IPS DF 19.7 (cell line): ENCODE measurements around the gene GIMAP6.
"Not testable (repeated sequence)": the region's sequence is repeated elsewhere in the genome, so short reads cannot be mapped to it uniquely, and the experiment has no call there.

Experiments
- DNase-seq: peaks from one replicate; pipeline ENCODE4 v3.0.0-alpha.2; 2013; ENCODE audit warnings: low read depth, low spot score

Gene GIMAP6

DNA sequence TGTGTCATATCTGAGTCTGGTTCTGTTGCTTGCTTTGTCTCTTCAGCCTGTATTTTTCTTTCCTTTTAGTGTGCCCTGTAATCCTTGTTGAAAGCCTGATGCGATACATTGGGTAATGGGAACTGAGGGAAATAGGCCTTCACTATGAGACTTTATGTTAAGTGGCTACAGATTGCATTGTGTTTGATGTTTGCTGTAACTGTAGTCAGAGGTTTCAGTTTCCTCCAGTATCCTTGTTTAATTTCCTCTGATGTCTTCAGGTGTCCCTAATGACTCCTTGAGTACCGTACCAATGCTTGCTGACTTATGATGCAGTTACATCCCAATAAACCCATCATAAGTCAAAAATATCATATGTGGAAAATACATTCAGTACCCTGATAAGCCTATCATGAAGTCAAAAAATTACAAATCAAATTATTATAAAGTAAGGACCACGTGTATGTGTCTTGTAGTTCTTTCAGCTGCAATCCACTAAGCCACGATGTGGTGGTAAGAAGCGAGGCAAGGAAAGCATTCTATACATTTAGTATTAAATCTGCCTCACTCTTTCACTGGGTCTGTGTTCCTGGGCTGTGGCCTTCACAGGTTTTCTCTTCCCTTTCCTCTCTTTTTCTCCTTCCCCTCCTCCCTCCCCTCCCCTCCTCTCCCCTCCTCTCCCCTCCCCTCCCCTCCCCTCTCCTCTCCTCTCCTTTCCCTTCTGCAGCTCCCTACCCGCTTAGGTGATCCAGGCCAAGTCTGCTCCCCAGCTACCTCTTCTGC lies 13.3 kb upstream of the GIMAP6 start:
- no peak for DNase-seq

DNA sequence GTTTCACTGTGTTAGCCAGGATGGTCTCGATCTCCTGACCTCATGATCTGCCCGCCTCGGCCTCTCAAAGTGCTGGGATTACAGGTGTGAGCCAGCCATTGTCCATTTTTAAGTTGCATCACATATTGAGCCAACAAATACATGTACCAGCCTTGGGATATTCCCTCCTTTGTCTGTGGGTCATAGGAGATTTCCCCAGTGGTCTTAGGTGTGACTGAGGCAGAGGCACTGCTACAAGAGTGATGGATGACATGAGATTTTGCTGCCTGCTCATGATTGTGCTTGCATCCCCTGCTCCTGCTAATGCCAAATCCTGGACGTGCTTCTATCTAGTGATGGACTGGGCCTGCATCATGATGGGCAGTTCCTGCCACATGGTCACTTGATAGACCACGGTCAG lies 10.7 kb upstream of the GIMAP6 start:
- DNase-seq, result no peak

DNA sequence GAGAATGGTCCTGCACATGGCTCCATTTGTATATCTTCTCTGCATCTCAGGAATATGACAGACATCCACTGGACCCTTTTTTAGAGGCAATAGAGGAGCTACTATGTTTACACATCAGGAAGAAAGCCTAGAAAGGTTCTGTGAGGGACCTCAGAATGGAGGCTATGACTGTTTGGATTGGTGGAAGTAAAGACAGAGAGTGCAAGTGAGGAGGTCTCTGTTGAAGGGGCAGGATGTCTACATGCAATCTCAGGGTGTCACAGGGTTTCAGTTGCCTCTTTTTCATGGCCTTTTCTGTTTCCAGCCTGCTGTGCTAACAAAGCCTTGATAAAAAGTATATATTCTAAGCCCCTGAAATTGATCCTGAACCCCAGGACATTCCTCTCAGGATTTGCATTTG lies 9.7 kb upstream of the GIMAP6 start:
- DNase-seq, result no peak

DNA sequence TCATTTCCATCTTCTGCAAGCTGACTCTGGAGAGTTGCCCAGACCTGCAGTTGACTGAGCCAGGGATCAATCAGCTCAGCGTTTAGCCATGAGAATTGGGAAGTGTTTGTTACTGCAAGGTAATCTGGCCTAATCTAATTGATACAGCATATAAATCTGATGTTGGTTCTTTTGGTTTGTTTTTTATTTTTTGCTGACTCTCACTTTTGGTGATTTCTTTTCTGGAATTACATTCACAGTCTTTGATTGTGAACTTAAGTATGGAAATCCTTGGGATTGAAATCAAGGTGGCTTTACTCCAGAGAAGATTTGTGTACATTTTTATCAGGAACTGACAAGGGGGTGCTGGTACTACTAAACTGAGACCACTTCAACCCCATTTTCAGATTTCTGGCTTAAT lies 1.7 kb upstream of the GIMAP6 start:
- DNase-seq, result no peak

DNA sequence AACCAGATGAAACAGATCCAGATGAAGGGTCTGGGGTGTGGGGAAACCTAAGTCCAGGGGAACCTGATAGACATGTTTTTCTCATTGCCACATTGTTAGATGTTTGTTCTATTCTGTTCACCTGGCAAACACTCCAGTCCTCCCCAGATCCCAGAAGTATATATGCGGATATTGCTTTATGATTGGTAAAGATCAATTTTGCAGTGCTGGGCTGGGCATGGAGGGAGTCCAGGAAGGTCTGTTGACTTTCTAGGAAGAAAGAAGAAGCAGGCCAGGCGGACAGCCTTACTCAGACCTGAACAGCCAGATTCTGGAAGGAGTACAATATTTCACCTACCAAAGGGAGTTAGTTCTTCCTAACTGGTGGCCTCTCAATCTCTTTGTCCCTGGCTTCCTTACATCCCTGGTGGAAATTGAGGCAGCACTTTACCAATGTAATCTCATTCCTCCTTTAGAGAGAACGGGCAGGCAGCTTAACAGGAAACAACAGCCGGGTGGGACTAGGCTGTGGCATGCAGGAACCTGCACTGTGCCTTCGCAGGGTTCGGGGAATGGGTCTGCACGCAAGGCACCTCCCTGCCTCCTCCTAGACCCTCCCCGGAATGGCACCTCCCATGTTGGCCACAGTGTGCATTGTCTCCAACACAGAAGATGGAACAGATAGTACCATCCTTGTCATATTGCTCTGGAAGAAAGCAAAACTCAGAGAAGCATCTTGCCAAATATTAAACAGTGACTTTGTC lies 930 bp downstream of the GIMAP6 start:
- no peak for DNase-seq

DNA sequence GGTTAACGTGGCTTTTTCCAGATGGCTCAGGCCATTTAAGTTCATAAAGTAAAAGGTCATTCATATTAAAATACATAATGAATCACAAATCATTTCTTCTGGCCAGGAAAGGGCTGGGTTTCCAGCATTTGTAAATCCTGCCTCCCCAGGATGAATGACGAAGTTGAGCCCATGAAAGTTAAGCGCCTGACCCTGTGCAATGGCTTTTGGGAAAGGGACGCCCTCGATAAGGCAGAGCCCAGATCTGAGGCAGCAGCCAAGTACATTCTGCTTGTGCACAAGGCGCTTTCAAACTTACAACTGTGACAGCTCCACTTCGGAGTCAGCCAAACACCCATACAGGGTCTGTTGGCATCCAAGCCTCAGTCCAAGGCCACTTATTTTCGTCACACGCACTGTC lies 2.8 kb downstream of the GIMAP6 start:
- no peak for DNase-seq

DNA sequence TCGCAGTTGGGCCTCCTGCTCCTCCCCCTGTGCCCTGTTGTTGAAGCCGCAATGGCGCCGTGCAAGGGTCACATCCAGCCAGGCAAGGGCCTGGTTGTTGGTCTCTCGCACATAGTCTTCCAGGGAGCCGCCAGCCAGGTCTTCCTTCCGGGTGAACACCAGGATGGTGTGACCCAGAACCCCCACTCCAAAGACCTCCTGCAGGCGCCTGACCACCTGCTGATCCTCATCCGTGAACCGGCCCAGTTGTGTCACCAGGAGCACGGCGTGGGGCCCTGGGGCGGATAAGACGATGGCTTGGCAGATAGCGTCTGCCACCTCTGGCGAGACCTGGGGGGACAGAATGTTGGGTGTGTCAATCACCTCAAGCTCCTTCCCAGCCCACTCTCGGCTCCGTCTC lies 4.2 kb downstream of the GIMAP6 start:
- DNase-seq, result no peak

DNA sequence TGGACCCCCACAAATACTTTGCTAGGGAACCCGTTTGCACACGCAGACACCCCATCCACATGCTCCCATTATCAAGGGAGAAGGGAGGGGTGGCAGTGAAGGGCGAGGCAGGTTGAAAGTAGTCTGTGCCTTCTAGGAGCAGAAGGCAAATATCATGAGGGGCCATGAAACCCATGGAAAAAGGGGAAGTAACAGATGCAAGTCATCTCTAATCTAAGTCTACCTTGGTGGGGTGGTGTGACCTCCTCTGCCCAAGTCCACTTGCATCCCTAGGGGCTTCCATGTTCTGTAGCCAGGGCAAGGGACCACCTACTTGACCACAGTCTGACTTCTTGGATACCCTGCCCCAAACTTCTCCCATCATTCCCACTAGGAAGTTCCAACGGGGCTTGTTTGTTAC lies 5.5 kb downstream of the GIMAP6 start:
- DNase-seq, result no peak

DNA sequence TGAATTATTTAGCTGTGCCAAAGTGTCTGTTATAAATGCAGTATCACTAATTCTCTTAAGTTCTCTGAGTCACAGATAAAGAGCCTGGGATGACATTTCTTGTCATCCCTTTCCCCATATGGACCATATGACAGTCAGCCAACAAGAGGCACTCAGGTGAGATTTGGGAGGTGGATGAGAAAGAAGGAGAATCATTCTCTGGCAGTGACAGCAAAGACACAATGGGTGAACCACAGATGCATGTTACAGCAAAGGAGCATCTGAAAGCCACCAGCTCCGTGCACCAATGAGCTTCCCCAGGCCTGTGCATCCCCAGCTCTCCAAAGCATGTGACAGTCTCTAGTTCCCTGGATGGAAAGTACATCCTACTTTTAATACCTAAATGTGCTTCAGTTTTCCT lies 10.8 kb downstream of the GIMAP6 start:
- DNase-seq, result no peak

DNA sequence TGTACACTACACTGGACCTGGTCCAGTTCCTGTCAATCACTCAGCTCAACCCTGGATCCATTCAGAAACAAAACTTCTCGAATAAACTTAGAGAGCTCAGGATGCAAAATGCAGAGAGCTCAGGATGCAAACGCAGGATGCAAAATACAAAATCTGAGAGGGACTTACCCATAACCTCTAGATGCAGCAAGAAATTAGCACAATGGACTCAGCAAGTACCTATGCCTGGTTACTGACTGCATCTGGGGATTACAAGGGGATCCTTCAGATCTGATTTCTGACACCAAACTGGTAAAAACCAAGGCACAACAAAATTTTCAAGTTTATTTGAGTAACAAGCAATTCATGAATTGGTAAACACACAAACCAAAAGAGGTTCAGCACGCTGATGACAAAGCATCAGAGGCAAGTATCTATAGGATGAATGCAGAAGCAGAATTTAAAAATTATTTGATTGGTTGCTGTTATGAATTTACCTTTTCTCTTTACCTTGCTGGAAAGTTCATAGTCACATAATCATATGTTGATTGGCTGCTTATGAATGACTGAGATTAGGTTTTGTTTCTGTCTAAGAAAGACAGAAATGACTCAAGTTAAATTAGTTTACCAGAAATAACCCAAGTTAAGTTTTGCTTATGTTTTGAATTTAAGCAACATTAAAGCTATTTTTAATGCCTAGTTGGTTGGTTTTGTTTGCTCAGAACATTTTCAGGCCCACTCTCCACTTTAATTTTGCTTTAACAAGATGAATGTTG lies 11.4 kb downstream of the GIMAP6 start:
- no peak for DNase-seq

DNA sequence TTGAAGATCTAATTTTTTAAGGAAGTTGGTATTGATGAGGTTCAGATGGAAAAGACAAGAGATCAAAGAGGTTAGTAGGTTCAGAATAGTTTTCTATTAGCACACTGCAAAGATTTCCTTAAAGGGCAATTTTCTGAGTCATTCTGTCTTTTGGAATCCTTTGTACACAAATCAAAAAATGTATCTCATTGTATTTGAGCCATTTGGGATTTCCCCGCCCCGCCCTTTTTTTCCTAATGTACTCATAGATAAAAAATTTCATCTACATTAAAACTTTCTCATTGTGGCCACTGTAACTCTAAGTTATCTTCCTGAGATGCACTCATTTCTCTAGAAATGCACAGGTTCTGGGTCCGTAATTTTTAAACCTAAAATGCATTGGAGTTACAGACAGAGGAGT lies 12.1 kb downstream of the GIMAP6 start:
- DNase-seq, result no peak

DNA sequence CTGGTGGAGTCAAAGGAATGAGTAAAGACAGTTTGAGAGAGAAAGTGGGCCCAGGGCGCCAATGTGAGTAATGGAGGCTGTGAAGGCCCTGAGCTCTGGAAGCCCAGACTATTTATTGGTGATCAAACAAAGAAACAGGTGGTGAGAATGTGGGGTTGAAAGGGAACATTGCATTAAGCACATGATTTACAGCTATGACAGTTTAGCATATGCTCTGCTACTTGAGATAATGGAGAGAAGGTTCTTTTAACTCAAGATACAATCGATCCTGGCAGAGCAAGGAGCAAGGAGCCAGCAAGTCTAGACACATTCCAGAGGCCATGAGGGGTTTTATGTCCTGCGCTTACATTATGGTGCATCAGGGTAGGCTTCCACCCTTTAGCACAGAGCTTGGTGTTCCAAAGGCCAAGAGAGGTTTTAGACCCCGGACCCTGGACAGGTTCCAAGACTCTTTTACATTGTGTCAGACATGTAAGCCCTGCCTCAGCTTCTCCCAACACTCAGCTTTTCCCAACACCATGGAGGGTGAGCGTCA lies 16.9 kb downstream of the GIMAP6 start:
- not testable (repeated sequence) for DNase-seq

DNA sequence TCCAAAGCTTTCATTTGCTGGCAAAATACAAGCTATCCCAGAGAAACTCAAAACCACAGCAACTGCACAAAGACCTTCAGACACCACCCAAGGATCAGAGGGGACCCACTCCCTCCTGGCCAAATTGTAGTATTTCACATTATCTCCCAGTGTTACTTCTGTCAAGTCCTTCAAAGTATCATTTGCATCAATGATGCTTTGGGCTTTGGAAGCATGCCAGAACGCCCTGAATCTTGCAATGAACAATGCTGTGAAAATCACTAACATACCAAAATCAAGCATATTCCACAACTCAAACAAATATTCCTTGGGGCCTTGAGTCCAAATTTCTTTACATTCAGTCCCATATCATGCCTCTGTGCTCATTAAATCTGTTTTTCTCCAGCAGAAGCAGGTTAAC lies 17.8 kb downstream of the GIMAP6 start:
- DNase-seq, result not testable (repeated sequence)

DNA sequence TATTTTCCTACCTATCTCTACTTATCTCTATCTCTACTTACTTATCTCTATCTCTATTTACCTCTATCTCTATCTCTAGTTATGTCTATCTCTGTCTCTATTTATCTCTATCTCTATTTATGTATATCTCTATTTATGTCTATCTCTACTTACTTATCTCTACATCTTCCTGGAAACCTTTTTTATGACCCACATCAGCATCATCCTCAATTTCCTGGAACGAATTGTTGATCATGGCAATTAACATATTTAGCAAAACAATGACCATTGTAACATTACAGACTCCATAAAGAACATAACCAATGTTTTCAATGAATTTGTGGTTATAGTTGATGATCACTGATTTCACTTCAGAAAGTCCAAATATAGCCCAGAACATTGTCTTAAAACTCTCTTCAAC lies 18.3 kb downstream of the GIMAP6 start:
- DNase-seq, result no peak

DNA sequence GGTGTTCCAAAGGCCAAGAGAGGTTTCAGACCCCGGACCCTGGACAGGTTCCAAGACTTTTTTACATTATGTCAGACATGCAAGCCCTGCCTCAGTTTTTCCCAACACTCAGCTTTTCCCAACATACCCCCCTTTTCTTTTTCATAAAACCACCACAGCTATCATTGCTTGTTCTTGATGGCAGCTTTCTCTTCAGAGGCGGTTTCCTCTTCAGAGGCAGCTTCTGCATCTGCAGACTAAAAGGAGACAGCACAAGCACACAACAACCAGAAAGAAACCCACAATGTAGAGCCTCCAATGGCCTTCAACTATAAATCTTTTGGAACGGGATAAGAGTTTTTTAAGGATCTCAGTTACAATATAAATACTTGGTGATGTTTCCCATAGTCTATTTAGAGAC lies 19.3 kb downstream of the GIMAP6 start:
- DNase-seq, result no peak

DNA sequence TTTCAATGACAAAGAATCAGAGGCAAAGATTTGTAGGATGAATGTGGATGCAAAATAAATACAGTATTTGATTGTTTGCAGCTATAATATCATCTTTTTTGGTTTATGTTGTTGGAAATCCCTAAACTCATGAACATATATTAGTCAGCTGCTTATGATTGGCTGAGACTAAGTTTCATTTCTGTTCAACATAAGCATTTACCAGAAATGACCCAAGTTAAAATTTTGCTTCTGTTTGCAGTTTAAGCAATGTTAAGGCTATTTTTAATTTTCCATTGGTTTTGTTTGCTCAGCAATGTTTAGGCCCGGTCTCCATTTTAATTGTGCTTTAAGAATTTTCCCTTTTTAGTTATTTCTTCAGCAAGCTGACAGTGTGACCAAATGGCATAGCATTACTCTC lies 22.0 kb downstream of the GIMAP6 start:
- DNase-seq, result no peak

DNA sequence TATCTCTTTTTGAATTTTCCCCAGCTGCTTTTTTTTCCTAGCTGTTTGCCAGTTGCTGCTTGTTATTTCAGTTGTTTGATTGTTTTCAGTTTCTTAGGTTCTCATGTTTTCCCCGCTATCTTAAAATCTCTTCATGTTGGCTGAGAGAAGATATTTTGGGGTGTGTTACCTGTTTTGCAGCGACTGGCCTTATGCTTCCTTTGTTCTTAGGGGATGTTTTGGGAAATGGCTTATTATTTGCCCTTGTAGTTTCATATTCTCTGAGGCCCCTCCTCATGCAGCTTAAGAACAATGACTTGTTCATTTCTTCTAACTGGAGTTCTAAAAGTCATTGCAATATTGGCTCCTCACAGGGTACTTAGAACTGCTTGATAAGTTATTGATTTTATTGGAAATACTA lies 28.6 kb downstream of the GIMAP6 start:
- not testable (repeated sequence) for DNase-seq

DNA sequence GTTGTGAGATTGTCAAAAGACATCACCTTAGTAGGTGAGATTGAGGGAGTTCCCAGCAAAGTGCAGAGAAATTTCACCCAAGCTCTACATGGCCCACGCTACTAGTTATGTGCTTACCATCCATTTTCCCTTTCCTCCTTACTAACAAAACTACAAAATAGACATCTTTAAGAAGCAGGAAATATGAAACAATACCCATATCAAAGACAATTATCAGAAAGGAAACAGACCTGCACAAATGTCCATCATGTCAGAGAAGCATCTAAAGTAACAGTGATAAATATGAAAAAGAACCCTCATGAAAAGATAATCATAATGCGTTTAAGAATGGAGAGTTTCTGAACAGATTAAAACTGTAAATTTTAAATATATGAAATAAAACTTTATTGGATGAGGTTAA lies 36.8 kb downstream of the GIMAP6 start:
- DNase-seq, result no peak

DNA sequence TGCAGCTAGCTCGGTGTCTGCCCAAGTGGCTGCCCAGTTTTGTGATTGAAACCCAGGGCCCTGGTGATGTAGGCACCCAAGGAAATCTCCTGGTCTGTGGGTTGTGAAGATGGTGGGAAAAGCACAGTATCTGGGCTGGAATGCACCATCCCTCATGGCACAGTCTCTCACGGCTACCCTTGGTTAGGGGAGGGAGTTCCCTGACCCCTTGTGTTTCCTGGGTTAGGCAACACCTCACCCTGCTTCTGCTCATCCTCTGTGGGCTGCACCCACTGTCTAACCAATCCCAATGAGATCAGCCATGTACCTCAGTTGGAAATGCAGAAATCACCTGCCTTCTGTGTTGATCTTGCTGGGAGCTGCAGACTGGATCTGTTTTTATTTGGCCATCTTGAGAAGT lies 37.4 kb downstream of the GIMAP6 start:
- DNase-seq, result no peak

DNA sequence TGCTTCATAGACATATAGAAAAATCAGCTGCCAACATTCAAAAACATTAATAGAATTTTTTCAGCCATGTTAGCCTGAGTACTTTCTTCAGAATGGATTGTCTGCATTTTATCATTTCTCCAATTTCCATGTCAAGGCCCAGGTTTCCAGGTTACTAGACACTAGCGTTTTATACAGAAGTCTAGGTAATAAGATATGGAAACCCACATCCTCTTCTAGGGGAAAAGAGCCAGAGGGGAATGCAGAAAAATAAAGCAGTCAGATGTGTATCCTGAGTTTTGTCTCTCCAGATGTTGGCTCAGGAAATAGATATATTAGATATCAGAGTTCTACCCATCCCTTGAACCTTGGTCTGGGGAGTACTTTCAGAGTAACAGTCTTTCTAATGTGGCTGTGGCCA lies 44.6 kb downstream of the GIMAP6 start:
- DNase-seq, result no peak

DNA sequence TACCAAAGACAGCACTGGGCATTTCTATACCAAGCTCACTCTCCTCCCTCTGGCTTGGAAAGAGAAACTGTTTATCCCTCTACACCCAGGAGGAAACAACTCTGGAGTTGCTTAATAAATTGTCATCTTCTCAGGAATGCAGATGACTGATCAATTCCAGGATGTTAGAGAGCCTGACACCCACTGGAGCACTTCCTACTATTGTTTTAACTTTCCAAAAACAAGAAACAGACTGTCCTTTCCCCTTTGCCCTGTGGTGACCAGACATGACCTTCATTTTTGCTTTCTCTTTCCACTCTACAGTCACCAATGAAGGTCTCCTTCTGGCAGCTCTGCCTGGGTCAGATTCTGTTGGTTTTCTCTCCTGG lies 45.4 kb downstream of the GIMAP6 start:
- DNase-seq, result no peak

DNA sequence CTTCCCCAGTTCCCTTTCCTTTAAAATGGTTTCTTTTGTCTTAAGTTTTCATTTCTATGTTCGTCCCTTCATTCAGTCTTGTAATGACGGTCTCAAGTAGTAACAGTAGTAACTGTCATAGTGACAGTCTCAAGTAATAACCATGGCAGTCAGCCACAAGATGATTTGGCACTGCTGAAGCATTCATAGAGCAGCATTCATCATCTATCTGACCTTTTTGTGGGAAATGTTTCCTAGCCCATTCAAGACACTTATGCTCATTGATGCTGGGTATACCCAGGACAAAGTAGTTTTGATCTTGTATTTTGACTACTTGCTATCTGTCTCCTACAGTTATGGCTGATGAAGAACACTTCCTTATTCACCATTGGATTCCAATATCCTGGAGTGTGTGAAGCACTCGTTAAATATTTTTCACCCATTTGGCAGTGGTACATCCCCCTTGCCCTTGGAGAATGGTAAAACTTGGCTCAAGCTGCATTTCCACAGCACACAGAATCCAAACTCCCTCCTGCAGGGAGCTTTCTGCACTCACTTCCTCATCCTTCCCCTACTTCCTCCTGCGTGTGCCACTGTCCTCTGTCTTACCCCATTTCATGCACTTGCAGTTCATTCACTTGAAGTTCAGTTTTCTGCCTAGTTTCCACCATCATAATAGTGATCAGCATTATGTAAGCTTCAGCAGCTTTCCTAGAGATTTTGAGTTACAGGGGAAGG lies 46.0 kb downstream of the GIMAP6 start:
- DNase-seq, result no peak
